B cell (primary cell): ENCODE results near the gene SSBP2.

Experiments
- EZH2 ChIP-seq: IDR thresholded peaks from 2 replicates; pipeline ENCODE4 v1.6.1; 2012; ENCODE audit warnings: borderline replicate concordance, low read depth, mild to moderate bottlenecking, moderate library complexity, low read length; ENCODE audit not compliant: insufficient read depth, poor library complexity, severe bottlenecking
- TF ChIP-seq, protein P1 (sequence below): fragments of 200-600 bp; IDR thresholded peaks from one replicate; pipeline ENCODE4 v1.8.0; 2022; ENCODE audit warnings: antibody characterized with exemption, mild to moderate bottlenecking

DNA sequence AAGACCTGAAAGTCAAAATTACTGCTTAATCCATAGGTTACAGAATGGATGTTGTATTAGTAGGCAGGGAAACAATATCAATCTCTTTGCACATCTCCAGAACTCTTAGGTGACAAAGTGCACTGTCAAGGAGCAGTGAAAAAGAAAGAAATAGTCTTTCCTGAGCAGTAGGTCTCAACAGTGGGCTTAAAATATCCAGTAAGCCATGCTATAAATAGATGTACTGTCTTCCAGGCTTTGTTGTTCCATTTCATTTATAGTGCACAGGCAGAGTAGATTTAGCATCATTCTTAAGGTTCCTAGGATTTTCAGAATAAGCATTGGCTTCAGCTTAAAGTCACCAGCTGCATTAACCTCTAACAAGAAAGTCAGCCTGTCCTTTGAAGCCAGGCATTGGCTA, 50.7 kb downstream of the SSBP2 start:
- TF ChIP-seq, protein P1, sequence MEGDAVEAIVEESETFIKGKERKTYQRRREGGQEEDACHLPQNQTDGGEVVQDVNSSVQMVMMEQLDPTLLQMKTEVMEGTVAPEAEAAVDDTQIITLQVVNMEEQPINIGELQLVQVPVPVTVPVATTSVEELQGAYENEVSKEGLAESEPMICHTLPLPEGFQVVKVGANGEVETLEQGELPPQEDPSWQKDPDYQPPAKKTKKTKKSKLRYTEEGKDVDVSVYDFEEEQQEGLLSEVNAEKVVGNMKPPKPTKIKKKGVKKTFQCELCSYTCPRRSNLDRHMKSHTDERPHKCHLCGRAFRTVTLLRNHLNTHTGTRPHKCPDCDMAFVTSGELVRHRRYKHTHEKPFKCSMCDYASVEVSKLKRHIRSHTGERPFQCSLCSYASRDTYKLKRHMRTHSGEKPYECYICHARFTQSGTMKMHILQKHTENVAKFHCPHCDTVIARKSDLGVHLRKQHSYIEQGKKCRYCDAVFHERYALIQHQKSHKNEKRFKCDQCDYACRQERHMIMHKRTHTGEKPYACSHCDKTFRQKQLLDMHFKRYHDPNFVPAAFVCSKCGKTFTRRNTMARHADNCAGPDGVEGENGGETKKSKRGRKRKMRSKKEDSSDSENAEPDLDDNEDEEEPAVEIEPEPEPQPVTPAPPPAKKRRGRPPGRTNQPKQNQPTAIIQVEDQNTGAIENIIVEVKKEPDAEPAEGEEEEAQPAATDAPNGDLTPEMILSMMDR, result no peak
- no peak for TF ChIP-seq EZH2
